ENCODE measurements around the gene FAM222B.

- TF ChIP-seq CTCF (IDR thresholded peaks at IDR 0.05) (no peak), POLR2A (IDR thresholded peaks at IDR 0.05) (no peak)
Observed at GRCh38 chr17:28818819-28819221, 23.8 kb downstream of the FAM222B start.

All from heart left ventricle (tissue), 13 donors.